ENCODE data around the gene PLXNB2.
"Not testable (repeated sequence)": the region's sequence is repeated elsewhere in the genome, so short reads cannot be mapped to it uniquely, and the experiment has no call there.

Gene PLXNB2

DNA sequence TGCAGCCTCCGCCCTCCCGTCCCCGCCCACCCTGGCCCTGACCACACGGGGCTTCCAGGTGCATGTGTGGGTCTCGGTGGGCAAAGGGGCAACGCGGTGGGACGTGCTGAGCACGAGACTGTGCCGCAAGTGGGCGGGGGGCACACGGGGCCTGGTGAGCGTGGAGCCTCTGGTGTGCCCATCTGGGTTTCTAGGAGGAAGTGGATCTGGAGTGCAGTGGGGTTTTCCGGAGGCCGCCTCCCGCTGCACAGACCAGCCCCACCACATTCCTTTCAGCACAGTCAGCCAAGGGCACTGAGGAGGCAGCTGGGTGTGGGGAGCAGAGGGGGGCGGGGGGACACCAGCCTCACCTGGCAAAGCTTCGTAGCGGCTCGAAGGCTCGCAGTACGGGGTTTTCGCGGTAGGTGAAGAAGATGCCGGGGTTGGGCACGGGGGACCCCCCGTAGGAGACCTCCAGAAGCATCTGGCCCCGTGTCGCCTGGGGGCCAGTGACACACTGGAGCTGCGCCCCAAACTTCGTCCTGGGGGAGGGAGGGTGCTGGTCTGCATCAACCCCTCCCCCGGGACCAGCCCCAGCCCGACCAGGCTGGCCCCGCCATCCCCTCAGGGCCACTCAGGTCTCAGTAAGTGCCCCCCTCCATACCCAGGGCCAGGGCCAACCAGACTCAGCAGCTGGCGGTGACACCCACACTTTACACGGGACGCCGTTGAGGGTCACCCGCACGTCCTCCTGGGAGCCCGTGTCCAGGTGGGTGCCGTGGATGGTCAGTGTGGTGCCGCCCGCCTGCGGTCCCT lies 24.9 kb downstream of the PLXNB2 start:
- DNase-seq, result no peak

GRCh38 chr22:50281957-50282356 lies 25.5 kb downstream of the PLXNB2 start:
- no peak for DNase-seq

DNA sequence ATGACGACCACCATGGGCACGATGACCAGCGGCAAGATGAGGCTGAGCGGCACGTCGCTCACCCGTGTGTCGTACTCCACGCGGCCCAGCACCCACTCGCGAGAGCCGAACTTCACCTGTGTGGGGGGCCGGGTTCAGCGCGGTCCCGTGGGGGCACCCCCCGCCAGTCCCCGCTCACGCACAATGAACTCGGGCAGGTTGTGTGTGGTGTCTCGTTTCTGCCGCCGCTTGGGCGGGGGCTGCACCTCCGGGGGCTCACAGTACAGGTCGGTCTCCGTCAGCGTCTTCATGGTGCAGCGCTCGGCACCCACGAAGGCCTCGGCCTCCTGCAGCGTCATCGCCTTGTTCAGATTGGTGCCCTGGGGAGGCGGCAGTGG lies 26.1 kb downstream of the PLXNB2 start:
- DNase-seq, result no peak

- DNase-seq, result no peak
These were observed 26.6 kb downstream of the PLXNB2 start for GRCh38 chr22:50280708-50281383.

- no peak for DNase-seq
These were observed 27.3 kb downstream of the PLXNB2 start for GRCh38 chr22:50280022-50280707.

DNA sequence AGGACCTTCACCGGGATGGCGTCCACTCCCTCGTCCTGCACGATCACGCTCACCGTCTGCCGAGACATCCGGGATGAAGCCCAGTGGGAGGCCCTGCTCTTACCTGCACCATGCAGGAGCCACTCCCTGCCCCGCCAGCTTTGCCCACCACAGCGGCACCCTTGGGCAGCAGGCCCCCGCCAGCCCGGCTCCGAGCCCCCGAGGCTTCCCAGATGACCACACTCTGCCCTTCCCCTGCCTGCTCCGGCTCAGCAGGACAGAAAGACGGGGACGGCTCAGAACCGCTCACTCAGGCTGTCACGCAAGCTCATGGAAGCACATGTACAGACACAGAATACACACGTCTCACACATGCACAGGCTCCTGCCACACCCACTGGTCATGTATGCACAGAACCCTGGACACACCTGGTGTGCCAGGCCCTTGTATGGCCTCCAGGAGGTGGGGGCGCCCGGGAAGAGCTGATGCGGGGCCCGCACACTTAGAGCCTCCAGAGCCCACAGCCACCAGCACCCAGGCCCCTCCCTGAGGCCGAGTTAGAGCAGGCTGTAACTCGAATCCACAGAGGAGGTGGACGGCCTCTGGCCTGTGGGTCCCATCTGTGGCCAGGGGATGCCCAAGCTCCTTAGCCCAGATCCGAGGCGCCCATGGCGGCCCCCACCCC lies 28.4 kb downstream of the PLXNB2 start:
- DNase-seq, result no peak

- no peak for DNase-seq
These were observed 29.0 kb downstream of the PLXNB2 start for GRCh38 chr22:50278461-50278860.

DNA sequence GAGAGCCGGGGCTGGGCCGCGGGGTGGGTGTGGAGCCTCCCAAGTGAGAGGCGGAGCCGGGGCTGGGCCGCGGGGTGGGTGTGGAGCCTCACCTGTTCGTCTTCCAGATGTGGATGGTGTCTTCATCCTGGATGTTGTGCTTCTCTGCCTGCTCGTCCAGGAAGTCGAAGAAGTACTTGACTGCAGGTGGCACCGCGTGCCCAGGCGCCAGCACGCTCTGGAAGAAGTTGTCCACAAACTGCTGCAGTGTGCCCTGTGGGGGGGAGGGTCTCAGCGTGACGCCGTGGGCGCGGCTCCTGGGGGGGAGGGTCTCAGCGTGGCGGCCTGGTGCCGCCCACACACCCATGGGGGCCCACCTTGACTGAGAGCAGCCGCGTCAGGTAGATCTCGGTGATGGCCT lies 29.7 kb downstream of the PLXNB2 start:
- no peak for DNase-seq

- DNase-seq, result peak in 55 of 56 donors; percentile 29 to 94 (median 82)
These were observed 31.3 kb downstream of the PLXNB2 start for GRCh38 chr22:50276143-50276542.

DNA sequence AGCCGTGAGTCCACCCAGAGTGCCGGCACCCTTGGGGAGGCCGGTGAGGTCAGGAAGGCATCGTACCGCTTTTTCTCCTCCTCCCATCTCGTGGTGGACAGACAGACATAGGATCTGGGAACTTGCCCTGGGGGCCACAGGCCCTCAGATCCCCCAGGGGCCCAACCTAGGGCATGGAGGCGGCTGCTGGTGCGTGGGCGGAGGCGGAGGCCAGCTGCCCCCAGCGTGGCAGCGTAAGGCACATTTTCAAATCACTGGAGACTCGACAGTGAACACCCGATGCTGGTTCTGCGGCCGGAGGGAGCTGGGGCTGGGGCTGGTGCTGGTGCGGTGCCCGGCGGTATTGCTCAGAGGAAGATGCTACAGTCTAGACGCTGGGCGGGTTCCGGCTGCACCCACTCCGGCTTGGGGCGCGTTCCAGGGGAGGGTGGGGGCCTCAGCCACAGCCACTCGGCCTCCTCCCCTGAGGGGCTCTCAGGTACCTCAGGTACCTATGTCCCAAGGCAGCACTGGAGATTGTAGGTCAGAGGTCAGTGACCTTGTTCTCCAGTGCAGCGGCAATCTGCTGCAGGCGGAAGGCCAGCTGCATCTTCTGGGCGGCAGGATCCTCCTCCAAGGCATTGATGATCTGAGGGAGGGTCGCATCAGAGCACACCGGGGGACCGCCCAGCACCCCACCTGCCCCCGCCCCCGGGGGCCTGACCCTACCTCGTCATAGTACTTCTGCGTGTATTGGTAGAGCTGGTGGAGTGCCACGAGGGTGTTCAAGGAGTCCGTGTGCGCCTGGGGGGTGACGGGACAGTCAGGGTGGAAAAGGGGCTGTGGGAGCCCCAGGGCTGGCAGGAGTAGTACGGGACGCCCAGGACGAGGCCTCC lies 32.0 kb downstream of the PLXNB2 start:
- DNase-seq, result peak in 3 of 56 donors; percentile 22 to 37 (median 24)

DNA sequence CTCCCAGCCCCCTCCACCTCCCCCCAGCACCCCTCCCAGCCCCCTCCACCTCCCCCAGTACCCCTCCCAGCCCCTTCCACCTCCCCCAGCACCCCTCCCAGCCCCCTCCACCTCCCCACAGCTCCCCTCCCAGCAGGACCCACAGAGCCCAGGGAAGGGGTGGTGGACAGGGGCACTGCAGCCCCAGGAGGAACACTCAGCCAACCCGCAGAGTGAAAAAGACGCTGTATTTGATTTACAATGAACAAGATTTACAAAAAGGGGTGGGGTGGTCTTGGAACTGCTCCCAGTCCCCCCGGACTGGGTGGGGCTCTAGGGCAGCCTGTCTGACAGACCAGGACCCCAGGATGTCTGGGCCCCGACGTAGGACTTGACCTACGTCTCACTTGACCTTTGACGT lies 32.7 kb downstream of the PLXNB2 start:
- DNase-seq, result no peak

DNA sequence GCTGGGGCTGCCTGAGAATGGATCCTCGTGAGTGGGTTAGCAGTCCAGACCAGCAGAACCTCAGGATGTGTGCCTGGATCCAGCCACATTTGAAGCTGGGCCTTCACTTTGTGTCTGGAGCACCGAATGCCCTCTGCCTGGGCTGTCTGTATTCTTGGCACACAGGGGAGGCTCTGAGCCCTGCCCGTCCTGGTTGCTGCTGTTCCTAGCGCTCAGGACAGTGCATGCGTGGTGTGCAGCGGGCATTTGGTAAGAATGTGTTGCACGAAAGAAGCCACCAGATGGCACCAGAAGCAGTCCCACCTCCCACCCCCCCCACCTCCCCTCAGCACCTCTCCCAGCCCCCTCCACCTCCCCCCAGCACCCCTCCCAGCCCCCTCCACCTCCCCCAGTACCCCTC lies 33.1 kb downstream of the PLXNB2 start:
- DNase-seq, result peak in 26 of 56 donors; percentile 27 to 66 (median 45)

DNA sequence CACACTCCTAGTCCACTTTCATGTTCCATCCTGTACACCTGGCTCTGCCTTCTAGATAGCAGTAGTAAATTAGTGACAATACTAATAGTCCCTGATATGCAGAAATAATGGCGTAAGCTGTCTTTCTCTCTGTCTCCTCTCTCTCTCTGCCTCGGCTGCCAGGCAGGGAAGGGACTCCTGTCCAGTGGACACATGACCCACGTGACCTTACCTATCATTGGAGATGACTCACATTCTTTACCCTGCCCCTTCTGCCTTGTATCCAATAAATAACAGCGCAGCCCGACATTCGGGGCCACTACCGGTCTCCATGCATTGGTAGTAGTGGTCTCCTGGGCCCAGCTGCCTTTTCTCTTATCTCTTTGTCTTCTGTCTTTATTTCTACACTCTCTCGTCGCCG lies 33.7 kb downstream of the PLXNB2 start:
- DNase-seq, result not testable (repeated sequence)

DNA sequence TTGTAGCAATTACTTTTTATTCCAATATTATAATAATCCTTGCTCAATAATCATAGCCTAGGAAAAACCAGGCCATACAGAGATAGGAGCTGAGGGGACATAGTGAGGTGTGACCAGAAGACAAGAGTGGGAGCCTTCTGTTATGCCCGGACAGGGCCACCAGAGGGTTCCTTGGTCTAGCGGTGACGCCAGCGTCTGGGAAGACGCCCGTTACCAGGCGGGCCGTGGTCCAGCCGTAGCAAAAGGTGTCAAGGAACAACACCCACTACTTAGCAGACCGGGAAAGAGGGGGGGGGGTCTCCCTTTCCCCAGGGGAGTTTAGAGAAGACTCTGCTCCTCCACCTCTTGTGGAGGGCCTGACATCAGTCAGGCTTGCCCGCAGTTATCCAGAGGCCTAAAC lies 34.1 kb downstream of the PLXNB2 start:
- peak in 5 of 56 donors; percentile 17 to 34 (median 29) for DNase-seq

DNA sequence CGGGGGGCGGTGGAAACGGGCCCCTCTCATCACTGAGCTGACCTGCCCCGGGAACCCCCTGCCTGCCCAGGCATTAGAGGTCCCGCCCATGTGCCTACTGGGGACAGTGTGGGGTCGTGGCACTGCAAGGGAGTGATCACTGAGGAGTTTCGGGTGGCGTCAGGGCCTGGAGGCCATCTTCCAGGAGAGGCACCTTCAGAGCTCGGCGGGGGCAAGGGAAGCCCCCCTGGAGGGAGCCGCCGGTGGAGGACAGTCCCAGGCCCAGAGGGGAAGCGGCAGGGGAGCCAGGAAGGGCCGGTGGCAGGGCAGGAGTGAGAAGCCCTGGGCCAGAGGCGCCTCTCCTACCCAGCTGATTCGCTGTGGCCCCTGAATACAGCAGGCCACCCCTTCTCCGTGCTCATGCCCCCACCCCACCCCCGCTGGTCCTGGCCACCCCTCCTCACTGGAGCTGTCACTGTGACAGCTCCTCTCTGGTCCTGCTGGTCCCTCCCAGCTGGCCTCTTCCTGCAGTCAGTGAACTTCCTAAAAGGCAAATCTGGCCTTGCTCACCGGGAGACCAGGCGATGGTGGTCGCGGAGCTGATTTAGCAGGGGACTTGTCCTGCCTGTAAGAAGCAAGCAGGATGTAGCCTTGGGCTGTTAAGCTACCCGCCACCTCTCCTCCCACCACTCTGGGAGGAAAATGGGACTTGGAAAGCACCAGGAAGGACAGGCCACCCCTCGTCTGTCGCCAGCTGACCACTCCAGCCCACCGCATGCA lies 35.2 kb downstream of the PLXNB2 start:
- no peak for DNase-seq

DNA sequence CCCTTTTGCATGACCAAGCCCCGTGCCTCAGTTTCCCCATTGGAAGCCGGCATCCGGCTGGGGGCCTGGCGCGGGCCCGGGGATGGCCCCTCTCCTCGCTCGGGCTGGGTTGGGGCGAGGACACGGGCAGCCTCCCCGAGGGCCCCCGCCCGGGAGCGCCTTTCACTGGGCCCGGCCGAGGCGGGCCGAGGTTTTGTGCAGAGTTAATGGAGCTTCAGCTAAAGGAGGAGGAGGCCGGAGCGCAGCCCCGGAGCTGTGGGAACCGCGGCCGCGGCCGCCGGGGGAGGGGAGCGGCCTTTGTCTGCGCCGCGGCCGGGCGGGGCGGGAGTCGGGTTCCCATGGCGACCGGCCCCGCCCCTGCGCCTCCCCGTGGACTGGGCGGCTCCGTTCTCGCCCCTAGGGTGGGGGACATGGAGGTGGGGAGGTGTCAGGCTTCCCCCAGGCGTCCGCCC lies 35.9 kb downstream of the PLXNB2 start:
- peak in 21 of 56 donors; percentile 14 to 65 (median 41) for DNase-seq

- DNase-seq, result peak in 10 of 56 donors; percentile 8 to 61 (median 42)
These were observed 36.6 kb downstream of the PLXNB2 start for GRCh38 chr22:50270666-50271394.

- peak in 23 of 56 donors; percentile 11 to 67 (median 44) for DNase-seq
These were observed 37.3 kb downstream of the PLXNB2 start, which contains the start of gene MAPK11 for GRCh38 chr22:50269970-50270665. MAPK11 (minus strand) TSS chr22:50270380; CDS start chr22:50270292, 88 bp downstream.
